D721Med (cell line): Measurements from ENCODE around the gene DTX2.
"Not testable (repeated sequence)": the region's sequence is repeated elsewhere in the genome, so short reads cannot be mapped to it uniquely, and the experiment has no call there.

Experiments
- DNase-seq: peaks from one replicate; pipeline ENCODE4 v3.0.0; 2011; ENCODE audit warnings: low spot score; ENCODE audit not compliant: insufficient read length
- FAIRE-seq: peaks from 2 replicates; lab custom pipeline; 2011; peaks lifted over from hg19 to GRCh38; lab: Jason Lieb, UNC

DTX2 gene

GRCh38 chr7:76476742-76477474 lies 15.4 kb downstream of the DTX2 start:
- not testable (repeated sequence) for FAIRE-seq

GRCh38 chr7:76479628-76480027 lies 18.1 kb downstream of the DTX2 start:
- DNase-seq, FAIRE-seq: not testable (repeated sequence)

More at GRCh38 chr7:76476742-76477474, 15.4 kb downstream of the DTX2 start:
- not testable (repeated sequence) for DNase-seq

GRCh38 chr7:76480403-76481253 lies 19.1 kb downstream of the DTX2 start:
- not testable (repeated sequence) for FAIRE-seq, DNase-seq

DNA sequence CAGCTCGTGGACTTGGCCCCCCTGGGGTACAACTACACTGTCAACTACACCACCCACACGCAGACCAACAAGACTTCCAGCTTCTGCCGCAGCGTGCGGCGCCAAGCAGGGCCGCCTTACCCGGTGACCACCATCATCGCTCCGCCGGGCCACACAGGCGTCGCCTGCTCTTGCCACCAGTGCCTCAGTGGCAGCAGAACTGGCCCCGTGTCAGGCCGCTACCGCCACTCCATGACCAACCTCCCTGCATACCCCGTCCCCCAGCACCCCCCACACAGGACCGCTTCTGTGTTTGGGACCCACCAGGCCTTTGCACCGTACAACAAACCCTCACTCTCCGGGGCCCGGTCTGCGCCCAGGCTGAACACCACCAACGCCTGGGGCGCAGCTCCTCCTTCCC lies 21.2 kb downstream of the DTX2 start:
- DNase-seq, FAIRE-seq: not testable (repeated sequence)

DNA sequence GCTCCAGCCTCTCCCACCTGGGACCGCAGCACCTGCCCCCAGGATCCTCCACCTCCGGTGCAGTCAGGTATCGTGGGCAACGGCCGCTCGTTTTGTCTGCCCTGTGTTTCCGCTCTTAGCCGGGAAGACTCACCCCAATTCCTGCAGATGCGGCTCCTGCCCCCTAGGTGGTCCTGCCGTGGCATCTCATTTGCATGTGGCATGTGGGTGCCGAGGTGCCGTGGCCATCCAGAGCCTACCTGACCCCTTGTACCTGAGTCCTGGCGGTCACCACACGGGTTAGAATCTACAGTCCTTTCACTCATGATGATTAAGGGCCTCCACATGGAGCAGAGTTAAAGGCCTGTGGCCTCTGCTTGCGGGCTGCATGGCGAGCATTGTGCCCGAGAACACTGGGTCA lies 21.6 kb downstream of the DTX2 start:
- not testable (repeated sequence) for FAIRE-seq

DNA sequence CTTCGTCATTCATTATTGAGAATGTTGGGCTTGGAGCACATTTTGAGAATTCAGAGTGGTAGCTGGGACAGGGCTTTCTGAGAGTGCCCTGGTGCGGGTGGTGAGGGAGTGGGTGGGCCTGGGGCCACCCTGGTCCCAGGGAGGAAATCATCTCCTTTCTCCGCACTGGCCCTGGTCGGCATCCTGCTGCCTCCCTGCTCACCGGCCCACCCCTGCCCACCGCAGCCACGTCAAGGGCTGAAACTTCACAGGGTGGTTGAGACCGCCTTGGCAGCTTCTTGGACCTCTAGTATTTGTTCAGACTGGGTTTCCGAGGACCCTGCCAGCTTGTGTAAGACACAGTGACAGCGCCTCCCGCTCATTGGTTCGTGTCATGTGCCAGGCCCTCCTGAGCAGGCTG lies 22.9 kb downstream of the DTX2 start:
- FAIRE-seq, DNase-seq: not testable (repeated sequence)

More for the DNA sequence above, 21.6 kb downstream of the DTX2 start:
- DNase-seq = not testable (repeated sequence)

- not testable (repeated sequence) for DNase-seq, FAIRE-seq
Observed at GRCh38 chr7:76485822-76486610, 24.5 kb downstream of the DTX2 start.

GRCh38 chr7:76486618-76487017 lies 25.1 kb downstream of the DTX2 start:
- not testable (repeated sequence) for DNase-seq, FAIRE-seq

DNA sequence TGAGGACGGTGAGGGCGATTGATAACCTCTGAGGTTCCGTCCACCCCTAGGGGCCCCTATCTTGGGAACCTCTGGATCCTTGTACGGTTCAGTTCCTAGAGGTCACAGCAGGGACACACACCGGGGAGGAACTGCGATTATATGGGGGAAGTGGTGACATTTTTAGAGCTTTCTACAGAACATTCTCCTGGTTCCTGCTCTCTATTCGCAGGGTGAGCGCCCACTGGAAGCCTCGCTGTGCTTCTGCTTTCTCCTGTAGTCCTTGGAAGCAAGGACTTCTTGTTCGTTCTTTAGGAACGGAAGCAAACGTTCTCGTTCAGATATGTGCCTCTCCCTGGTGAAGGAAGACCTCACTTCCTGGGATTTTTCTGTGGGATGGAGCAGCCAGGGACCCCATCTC lies 26.5 kb downstream of the DTX2 start:
- not testable (repeated sequence) for DNase-seq, FAIRE-seq

DNA sequence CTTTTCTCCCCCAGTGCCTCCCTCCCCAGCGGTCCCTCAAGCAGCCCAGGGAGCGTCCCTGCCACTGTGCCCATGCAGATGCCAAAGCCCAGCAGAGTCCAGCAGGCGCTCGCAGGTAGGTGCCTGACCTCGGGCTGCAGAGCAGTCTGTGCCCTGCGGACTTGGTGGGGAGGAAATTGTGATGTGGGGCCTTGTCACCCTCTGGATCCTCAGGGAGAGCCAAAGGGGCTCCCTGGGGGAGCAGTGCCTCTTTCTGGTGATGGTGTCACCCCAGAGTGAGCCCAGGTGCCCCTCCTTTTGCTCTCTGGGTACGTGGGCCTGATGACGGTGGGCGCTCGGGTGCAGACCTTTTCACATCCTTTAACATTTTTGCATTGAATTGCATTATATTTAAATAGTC lies 30.6 kb downstream of the DTX2 start:
- not testable (repeated sequence) for FAIRE-seq, DNase-seq

DNA sequence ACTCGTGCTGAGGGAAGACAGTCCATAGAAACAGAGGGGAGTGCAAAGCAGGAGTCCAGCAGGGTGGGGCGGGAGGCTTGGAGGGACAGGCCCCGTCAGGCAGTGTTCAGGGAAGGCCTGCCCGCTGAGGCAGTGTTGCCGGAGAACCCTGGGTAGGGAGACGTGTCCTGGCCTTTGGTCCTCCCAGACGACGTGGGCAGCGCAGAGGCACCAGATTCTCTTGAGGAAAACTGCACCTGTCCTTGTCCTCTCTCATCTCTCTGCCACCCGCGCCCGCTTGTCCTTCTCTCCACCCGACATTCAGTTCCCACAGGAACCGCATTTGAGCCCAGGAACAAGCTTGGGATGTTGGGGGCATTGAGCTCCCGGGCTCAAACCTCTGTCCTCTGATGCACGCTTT lies 34.2 kb downstream of the DTX2 start:
- not testable (repeated sequence) for FAIRE-seq, DNase-seq

GRCh38 chr7:76497918-76498582 lies 36.5 kb downstream of the DTX2 start:
- FAIRE-seq, DNase-seq: not testable (repeated sequence)

DNA sequence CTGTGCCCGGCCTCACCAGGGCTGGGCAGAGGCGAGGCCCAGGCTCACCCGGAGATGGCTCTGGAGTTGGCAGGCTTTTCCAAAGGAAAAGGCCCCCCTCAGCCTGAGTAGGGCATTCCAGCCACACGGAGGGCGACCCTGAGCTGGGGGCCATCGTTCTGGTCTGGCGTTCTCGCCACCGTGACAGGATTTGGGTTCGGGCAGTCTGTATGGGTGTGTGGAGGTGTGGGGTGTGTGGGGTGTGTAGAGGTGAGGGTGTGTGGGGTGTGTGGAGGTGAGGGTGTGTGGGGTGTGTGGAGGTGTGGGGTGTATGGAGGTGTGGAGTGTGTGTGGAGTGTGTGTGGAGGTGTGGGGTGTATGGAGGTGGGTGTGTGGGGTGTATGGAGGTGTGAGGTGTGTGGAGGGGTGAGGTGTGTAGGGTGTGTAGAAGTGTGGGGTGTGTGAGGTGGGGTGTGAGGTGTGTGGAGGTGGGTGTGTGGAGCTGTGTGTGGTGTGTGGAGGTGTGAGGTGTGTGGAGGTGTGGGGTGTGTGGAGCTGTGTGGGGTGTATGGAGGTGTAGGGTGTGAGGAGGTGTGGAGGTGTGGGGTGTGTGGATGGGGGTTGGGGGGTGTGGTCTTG lies 37.2 kb downstream of the DTX2 start:
- DNase-seq, FAIRE-seq: not testable (repeated sequence)

GRCh38 chr7:76499201-76499923 lies 37.9 kb downstream of the DTX2 start:
- not testable (repeated sequence) for FAIRE-seq

GRCh38 chr7:76499924-76500241 lies 38.4 kb downstream of the DTX2 start:
- not testable (repeated sequence) for FAIRE-seq, DNase-seq

More at GRCh38 chr7:76499201-76499923, 37.9 kb downstream of the DTX2 start:
- DNase-seq = not testable (repeated sequence)

- not testable (repeated sequence) for FAIRE-seq, DNase-seq
Observed at GRCh38 chr7:76502224-76502623, 40.7 kb downstream of the DTX2 start.

GRCh38 chr7:76502836-76503235 lies 41.3 kb downstream of the DTX2 start:
- not testable (repeated sequence) for FAIRE-seq, DNase-seq

DNA sequence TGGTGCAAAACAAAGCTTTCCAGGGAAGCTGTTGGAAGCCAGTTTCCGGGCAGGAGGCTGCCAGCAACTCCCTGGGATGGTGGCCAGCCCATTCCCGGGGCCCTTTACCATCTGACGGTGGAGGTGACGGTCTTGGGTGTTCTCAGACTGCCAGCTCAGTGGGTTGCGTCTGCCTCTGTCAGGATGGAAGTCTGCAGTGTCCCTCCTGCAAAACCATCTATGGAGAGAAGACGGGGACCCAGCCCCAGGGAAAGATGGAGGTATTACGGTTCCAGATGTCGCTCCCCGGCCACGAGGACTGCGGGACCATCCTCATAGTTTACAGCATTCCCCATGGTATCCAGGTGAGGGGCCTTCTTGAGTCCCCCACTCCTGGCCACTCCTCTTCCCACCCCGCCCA lies 41.7 kb downstream of the DTX2 start:
- not testable (repeated sequence) for DNase-seq, FAIRE-seq
